HEK293 (cell line): ENCODE data around the gene APBB2.
"Not testable (repeated sequence)": the region's sequence is repeated elsewhere in the genome, so short reads cannot be mapped to it uniquely, and the experiment has no call there.

Source experiments
- CTCF ChIA-PET: fragments of 350-600 bp; formaldehyde crosslinking; extraction: SDS; loops from one replicate; lab custom pipeline; 2021; ENCODE audit warnings: antibody characterized with exemption; lab: Yijun Ruan, JAX
- POLR2A ChIA-PET: fragments of 300-600 bp; formaldehyde crosslinking; extraction: SDS; loops from one replicate; lab custom pipeline; 2020; ENCODE audit warnings: antibody characterized with exemption, inconsistent platforms; lab: Yijun Ruan, JAX
- H3K27ac ChIP-seq: fragments of 200-500 bp; sonication (Bioruptor generic); 2 replicates; pipeline ENCODE4 v1.5.1; 2014; ENCODE audit warnings: low read depth, low read length, control low read depth, inconsistent platforms; ENCODE audit errors: extremely low read depth
- H3K36me3 ChIP-seq, 2 experiments: fragments of 200-500 bp in 1 of 2; sonication (Bioruptor generic) in 1 of 2; 1 replicate in 1 of 2; 2 replicates in 1 of 2; pipeline ENCODE4 v1.5.1; 2014 to 2017; ENCODE audit warnings: inconsistent platforms in 2 of 2, low read length in 2 of 2; ENCODE audit not compliant: control insufficient read depth in 2 of 2, insufficient read depth in 1 of 2
- H3K4me1 ChIP-seq: fragments of 200-500 bp; sonication (Bioruptor generic); 2 replicates; pipeline ENCODE4 v1.5.1; 2014; ENCODE audit warnings: mild to moderate bottlenecking, low read length, inconsistent platforms; ENCODE audit not compliant: control insufficient read depth, insufficient read depth
- H3K4me3 ChIP-seq: 2 replicates; pipeline ENCODE4 v1.5.1; 2011; ENCODE audit warnings: low read depth, mild to moderate bottlenecking, control low read depth, low read length, moderate library complexity
- H3K9me3 ChIP-seq: fragments of 200-500 bp; sonication (Bioruptor generic); 2 replicates; pipeline ENCODE4 v1.5.1; 2014; ENCODE audit warnings: low read depth, low read length, inconsistent platforms; ENCODE audit not compliant: control insufficient read depth, insufficient read depth
- GLI2 ChIP-seq: fragments of 450-650 bp; formaldehyde crosslinking; IDR thresholded peaks from 2 replicates; pipeline ENCODE4; 2017; ENCODE audit warnings: missing biosample characterization, missing genetic modification characterization, low read depth, borderline replicate concordance
- HOXD13 ChIP-seq: sonication (generic); formaldehyde crosslinking; IDR thresholded peaks from 2 replicates; pipeline ENCODE4 v1.8.0; 2022; ENCODE audit warnings: missing genetic modification reagents, borderline replicate concordance
- SCRT1 ChIP-seq: fragments of 450-650 bp; formaldehyde crosslinking; IDR thresholded peaks from 2 replicates; pipeline ENCODE4 v1.5.1; 2016; ENCODE audit warnings: missing biosample characterization, missing genetic modification characterization, borderline replicate concordance
- SP3 ChIP-seq: fragments of 450-650 bp; formaldehyde crosslinking; IDR thresholded peaks from 2 replicates; pipeline ENCODE4 v1.5.1; 2016; ENCODE audit warnings: missing biosample characterization, missing genetic modification characterization
- TCF7L2 ChIP-seq: IDR thresholded peaks from 2 replicates; pipeline ENCODE4 v1.6.1; 2011; ENCODE audit warnings: low read depth, mild to moderate bottlenecking, inconsistent platforms, low read length, moderate library complexity, borderline replicate concordance
- ZBTB7A ChIP-seq: fragments of 450-650 bp; formaldehyde crosslinking; IDR thresholded peaks from 2 replicates; pipeline ENCODE4 v1.5.1; 2016; ENCODE audit warnings: low read depth, missing biosample characterization, missing genetic modification characterization
- ZNF23 ChIP-seq: fragments of 450-650 bp; formaldehyde crosslinking; IDR thresholded peaks from 2 replicates; pipeline ENCODE4 v1.5.1; 2016; ENCODE audit warnings: missing biosample characterization, missing genetic modification characterization, borderline replicate concordance
- ZNF843 ChIP-seq: fragments of 450-650 bp; formaldehyde crosslinking; IDR thresholded peaks from 2 replicates; pipeline ENCODE4 v1.5.1; 2016; ENCODE audit warnings: missing biosample characterization, missing genetic modification characterization
- ZSCAN16 ChIP-seq: fragments of 450-650 bp; formaldehyde crosslinking; IDR thresholded peaks from 2 replicates; pipeline ENCODE4 v1.5.1; 2016; ENCODE audit warnings: missing biosample characterization, missing genetic modification characterization
- TF ChIP-seq, protein P1 (sequence below): fragments of 450-650 bp; formaldehyde crosslinking; IDR thresholded peaks from 2 replicates; pipeline ENCODE4 v1.5.1; 2016; ENCODE audit warnings: missing biosample characterization, missing genetic modification characterization
- TF ChIP-seq, protein P2 (sequence below): fragments of 450-650 bp; formaldehyde crosslinking; IDR thresholded peaks from 2 replicates; pipeline ENCODE4 v1.5.1; 2016; ENCODE audit warnings: missing biosample characterization, missing genetic modification characterization
- TF ChIP-seq, protein P3 (sequence below): fragments of 450-650 bp; IDR thresholded peaks from 2 replicates; pipeline ENCODE4 v1.5.1; 2018; ENCODE audit warnings: missing biosample characterization, mild to moderate bottlenecking, missing genetic modification characterization

APBB2 gene

DNA sequence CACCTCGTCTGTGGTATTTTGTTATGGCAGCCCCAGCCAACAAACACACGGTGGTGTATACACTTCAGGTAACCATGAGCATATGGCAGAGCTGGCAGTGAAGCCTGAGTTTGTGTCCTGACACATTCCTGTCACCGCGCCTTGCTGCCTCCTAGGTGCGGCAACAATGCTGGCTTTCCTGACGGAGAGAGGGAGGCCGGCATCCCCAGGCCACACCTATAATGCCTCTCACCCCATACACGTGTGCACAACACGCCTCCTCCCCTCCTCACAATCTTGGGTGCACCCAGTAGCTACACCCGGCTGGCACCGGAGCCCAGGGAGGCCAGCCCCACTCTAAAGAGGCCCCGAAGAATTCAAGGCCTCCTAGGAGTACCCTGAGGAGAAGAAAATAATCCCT, 306.0 kb downstream of the APBB2 start:
- CTCF ChIA-PET: interaction anchor here (0.6 to 2.6 kb wide), 15 partner anchors 8 to 666 kb away, joined by 3 to 34 read pairs (median 3); no protein-coding TSS in a partner anchor
- Histone ChIP-seq H3K27ac (no peak overlapping the region), H3K4me3 (no peak overlapping the region), H3K36me3 (no peaks in the 10 kb centered on the region), H3K4me1 (no peaks in the 10 kb centered on the region), H3K9me3 (no peaks in the 10 kb centered on the region)
- POLR2A ChIA-PET: no interaction called here
- no peak for TF ChIP-seq HOXD13 (CRISPR knock-in tag)
- TF ChIP-seq, protein P1, sequence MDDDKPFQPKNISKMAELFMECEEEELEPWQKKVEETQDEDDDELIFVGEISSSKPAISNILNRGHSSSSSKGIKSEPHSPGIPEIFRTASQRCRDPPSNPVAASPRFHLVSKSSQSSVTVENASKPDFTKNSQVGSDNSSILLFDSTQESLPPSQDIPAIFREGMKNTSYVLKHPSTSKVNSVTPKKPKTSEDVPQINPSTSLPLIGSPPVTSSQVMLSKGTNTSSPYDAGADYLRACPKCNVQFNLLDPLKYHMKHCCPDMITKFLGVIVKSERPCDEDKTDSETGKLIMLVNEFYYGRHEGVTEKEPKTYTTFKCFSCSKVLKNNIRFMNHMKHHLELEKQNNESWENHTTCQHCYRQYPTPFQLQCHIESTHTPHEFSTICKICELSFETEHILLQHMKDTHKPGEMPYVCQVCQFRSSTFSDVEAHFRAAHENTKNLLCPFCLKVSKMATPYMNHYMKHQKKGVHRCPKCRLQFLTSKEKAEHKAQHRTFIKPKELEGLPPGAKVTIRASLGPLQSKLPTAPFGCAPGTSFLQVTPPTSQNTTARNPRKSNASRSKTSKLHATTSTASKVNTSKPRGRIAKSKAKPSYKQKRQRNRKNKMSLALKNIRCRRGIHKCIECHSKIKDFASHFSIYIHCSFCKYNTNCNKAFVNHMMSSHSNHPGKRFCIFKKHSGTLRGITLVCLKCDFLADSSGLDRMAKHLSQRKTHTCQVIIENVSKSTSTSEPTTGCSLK: no peak
- TF ChIP-seq, protein P2, sequence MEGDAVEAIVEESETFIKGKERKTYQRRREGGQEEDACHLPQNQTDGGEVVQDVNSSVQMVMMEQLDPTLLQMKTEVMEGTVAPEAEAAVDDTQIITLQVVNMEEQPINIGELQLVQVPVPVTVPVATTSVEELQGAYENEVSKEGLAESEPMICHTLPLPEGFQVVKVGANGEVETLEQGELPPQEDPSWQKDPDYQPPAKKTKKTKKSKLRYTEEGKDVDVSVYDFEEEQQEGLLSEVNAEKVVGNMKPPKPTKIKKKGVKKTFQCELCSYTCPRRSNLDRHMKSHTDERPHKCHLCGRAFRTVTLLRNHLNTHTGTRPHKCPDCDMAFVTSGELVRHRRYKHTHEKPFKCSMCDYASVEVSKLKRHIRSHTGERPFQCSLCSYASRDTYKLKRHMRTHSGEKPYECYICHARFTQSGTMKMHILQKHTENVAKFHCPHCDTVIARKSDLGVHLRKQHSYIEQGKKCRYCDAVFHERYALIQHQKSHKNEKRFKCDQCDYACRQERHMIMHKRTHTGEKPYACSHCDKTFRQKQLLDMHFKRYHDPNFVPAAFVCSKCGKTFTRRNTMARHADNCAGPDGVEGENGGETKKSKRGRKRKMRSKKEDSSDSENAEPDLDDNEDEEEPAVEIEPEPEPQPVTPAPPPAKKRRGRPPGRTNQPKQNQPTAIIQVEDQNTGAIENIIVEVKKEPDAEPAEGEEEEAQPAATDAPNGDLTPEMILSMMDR (tag by site-specific recombination): no peak
- no peak for TF ChIP-seq ZSCAN16 (tag by site-specific recombination)
- TF ChIP-seq, protein P3, sequence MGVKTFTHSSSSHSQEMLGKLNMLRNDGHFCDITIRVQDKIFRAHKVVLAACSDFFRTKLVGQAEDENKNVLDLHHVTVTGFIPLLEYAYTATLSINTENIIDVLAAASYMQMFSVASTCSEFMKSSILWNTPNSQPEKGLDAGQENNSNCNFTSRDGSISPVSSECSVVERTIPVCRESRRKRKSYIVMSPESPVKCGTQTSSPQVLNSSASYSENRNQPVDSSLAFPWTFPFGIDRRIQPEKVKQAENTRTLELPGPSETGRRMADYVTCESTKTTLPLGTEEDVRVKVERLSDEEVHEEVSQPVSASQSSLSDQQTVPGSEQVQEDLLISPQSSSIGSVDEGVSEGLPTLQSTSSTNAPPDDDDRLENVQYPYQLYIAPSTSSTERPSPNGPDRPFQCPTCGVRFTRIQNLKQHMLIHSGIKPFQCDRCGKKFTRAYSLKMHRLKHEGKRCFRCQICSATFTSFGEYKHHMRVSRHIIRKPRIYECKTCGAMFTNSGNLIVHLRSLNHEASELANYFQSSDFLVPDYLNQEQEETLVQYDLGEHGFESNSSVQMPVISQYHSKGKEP (tag by site-specific recombination): no peak
- TF ChIP-seq SCRT1 (tag by site-specific recombination): no peak
- TF ChIP-seq TCF7L2: no peak
- TF ChIP-seq SP3 (tag by site-specific recombination): no peak
- no peak for TF ChIP-seq ZNF23 (tag by site-specific recombination)
- no peak for TF ChIP-seq GLI2 (tag by site-specific recombination)
- TF ChIP-seq ZNF843: no peak

DNA sequence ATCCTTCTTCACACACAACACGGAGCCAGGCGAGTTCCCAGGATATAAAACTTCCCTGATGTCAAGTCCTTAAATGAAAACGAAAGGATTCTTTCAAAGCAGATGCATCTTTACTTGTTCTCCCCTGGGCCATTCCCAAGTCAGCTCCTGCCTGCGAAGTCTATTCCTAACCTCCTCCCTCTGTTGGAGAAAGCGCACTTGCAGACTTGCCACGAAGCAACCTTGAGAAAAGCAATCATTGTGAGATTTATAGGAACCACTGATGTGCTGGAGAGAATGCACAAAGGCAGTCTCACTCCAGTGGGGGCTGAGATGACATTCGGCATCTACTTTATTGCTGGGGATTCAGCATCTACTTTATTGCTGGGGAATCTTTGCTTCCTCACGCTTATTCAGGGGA, 308.9 kb downstream of the APBB2 start:
- Histone ChIP-seq H3K27ac (no peak overlapping the region), H3K9me3 (no peaks in the 10 kb centered on the region), H3K36me3 (no peaks in the 10 kb centered on the region), H3K4me1 (no peaks in the 10 kb centered on the region), H3K4me3 (no peak overlapping the region)
- ChIA-PET CTCF (interaction anchor here (1.7 kb wide), 1 partner anchor 19 kb away, joined by 5 read pairs; no protein-coding TSS in a partner anchor), POLR2A (no interaction called here)
- no peak for TF ChIP-seq ZBTB7A (tag by site-specific recombination)

DNA sequence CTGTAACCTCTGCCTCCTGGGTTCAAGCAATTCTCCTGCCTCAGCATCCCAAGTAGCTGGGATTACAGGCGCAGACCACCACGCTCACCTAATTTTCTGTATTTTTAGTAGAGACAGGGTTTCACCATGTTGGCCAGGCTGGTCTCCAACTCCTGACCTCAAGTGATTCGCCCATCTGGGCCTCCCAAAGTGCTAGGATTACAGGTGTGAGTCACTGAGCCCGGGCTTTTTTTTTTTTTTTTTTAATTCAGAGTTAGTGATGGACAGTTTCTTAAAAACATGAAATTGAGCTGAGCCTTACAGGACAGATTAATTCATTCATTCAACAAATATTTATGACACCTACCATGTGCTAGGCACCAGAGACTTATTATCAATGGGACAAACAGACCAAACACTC, 313.8 kb downstream of the APBB2 start:
- not testable (repeated sequence) for H3K36me3 ChIP-seq, H3K9me3 ChIP-seq, H3K27ac ChIP-seq, H3K4me1 ChIP-seq, H3K4me3 ChIP-seq
- ChIA-PET POLR2A (interaction anchor here (0.7 kb wide), 1 partner anchor 75 kb away, joined by 3 read pairs; no protein-coding TSS in a partner anchor), CTCF (interaction anchor here (0.7 to 1.2 kb wide), 2 partner anchors 59 to 98 kb away, joined by 3 to 5 read pairs; no protein-coding TSS in a partner anchor)
